ENCODE data around the gene LNPK. TPM values are rescaled to one million over a fixed set of nuclear protein-coding genes. Genes with fewer than 3 reads are reported as not detected.

Gene LNPK
- total and polyA plus RNA-seq, 2 of the 4 experiments (the other 2 are of a cell fraction), result 18.7 to 48.6 TPM

- Histone ChIP-seq H2BK20ac (ENCODE audit: low read depth, low read length) (no peak overlapping the region), H3K9me3 (ENCODE audit: control insufficient read depth, insufficient read depth, low read length) (no peaks in the 10 kb centered on the region), H2AK5ac (ENCODE audit: low read depth, low read length) (no peak overlapping the region), H3K4me2 (ENCODE audit: low read depth, low read length) (no peak overlapping the region), H4K20me1 (ENCODE audit: insufficient read depth, low read length) (no peaks in the 10 kb centered on the region), H3K4ac (ENCODE audit: low read depth, low read length) (no peak overlapping the region), H3K9ac (ENCODE audit: low read depth, low read length) (no peak overlapping the region), H3K56ac (ENCODE audit: extremely low read depth, insufficient read depth, low read length) (no peak overlapping the region), H3K23ac (ENCODE audit: low read depth, low read length) (no peak overlapping the region), H2BK5ac (ENCODE audit: low read depth, low read length, poor library complexity, severe bottlenecking) (no peak overlapping the region), H4K8ac (ENCODE audit: low read depth in 2 of 2, low read length in 2 of 2) (no peak overlapping the region), H3K27me3 (ENCODE audit: control insufficient read depth, insufficient read depth, low read length) (peaks cover 7% of the 10 kb centered on the region), H3K4me1 (ENCODE audit: control insufficient read depth, insufficient read depth, low read length) (no peaks in the 10 kb centered on the region), H3K79me1 (ENCODE audit: low read depth in 1 of 2, low read length in 2 of 2) (no peaks in the 10 kb centered on the region), H2AFZ (replicated peaks; ENCODE audit: low read length, poor library complexity) (no peak overlapping the region), H3K36me3 (ENCODE audit: control insufficient read depth, insufficient read depth, low read length) (no peaks in the 10 kb centered on the region), H4K91ac (ENCODE audit: insufficient read depth, low read depth, low read length) (no peak overlapping the region), H4K5ac (ENCODE audit: low read depth, low read length) (no peak overlapping the region), H3K4me3 (ENCODE audit: insufficient read depth, low read depth, low read length) (no peak overlapping the region), H2AK9ac (replicated peaks; ENCODE audit: low read depth, low read length, poor library complexity) (no peak overlapping the region), H3K14ac (replicated peaks; ENCODE audit: low read depth, low read length) (no peak overlapping the region), H2BK15ac (ENCODE audit: low read depth, low read length) (no peak overlapping the region), H2BK120ac (ENCODE audit: low read depth, low read length) (no peak overlapping the region), H3K9me1 (ENCODE audit: insufficient read depth, low read length) (no peaks in the 10 kb centered on the region), H3K27ac (ENCODE audit: insufficient read depth, low read length) (no peak overlapping the region), H3K18ac (ENCODE audit: low read depth, low read length) (no peak overlapping the region)
- ChIA-PET CTCF (interaction anchor here (0.7 kb wide), 1 partner anchor 685 kb away, joined by 3 read pairs; no protein-coding TSS in a partner anchor), POLR2A (ENCODE audit: unreplicated experiment) (no interaction called here)
- DNase-seq (no peak), ATAC-seq (ENCODE audit: low read depth) (no peak)
- in situ Hi-C loops (cut with MboI; ENCODE audit: low sequenced_read_pairs) (no loop called here), intact Hi-C loops (cut with micrococcal nuclease) (no loop called here), dilution Hi-C loops (cut with HindIII; ENCODE audit: low sequenced_read_pairs, unreplicated experiment) (no loop called here)
- WGBS, 2 experiments (ENCODE audit: extremely low coverage in 2 of 2, insufficient read length in 1 of 2), result 19% methylated on average over 2 of the region's 7 CpGs; no CpG with 5 or more reads in 1 of the 2 experiments
- BruUV-seq (replicated peaks), result no TSS peak
- no peak for TF ChIP-seq RAD21 (IDR thresholded peaks at IDR 0.05; ENCODE audit: low read length)
- no peak for TF ChIP-seq SMC3 (IDR thresholded peaks at IDR 0.05; ENCODE audit: low read depth, low read length)
Observed at GRCh38 chr2:175883586-175884194, 118.4 kb downstream of the LNPK start.
